Hepatocyte (in vitro differentiated cells): ENCODE measurements around the gene TRNP1. TPM values are rescaled to one million over a fixed set of nuclear protein-coding genes. Genes with fewer than 3 reads are reported as not detected.
A peak's percentile ranks its signal among the peaks of the same experiment; 100 is the strongest.

Source experiments
- DNase-seq: peaks from one replicate; pipeline ENCODE4 v3.0.0-alpha.2; 2016; ENCODE audit warnings: low spot score
- H2AFZ ChIP-seq: fragments of 200-600 bp; sonication (generic); 2 replicates; pipeline ENCODE4 v1.6.0; 2016; ENCODE audit warnings: antibody characterized with exemption, mild to moderate bottlenecking
- H3K27ac ChIP-seq: fragments of 200-600 bp; sonication (generic); 2 replicates; pipeline ENCODE4 v1.5.1; 2016; ENCODE audit warnings: mild to moderate bottlenecking
- H3K27me3 ChIP-seq: fragments of 200-600 bp; sonication (generic); 2 replicates; pipeline ENCODE4 v1.6.1; 2016
- H3K36me3 ChIP-seq: fragments of 200-600 bp; sonication (generic); replicated peaks from 2 replicates; pipeline ENCODE4 v1.5.1; 2016; ENCODE audit warnings: low read depth; ENCODE audit not compliant: insufficient read depth
- H3K4me1 ChIP-seq: fragments of 200-600 bp; sonication (generic); 2 replicates; pipeline ENCODE4 v1.5.1; 2016; ENCODE audit warnings: mild to moderate bottlenecking, moderate library complexity; ENCODE audit not compliant: insufficient read depth
- H3K4me2 ChIP-seq: fragments of 200-600 bp; sonication (generic); 2 replicates; pipeline ENCODE4 v1.6.0; 2016
- H3K4me3 ChIP-seq: fragments of 200-600 bp; sonication (generic); 2 replicates; pipeline ENCODE4 v1.5.1; 2016; ENCODE audit warnings: mild to moderate bottlenecking
- H3K79me2 ChIP-seq: fragments of 200-600 bp; sonication (generic); 2 replicates; pipeline ENCODE4 v1.6.0; 2017; ENCODE audit warnings: mild to moderate bottlenecking
- H3K9me2 ChIP-seq: fragments of 200-600 bp; sonication (generic); replicated peaks from 2 replicates; pipeline ENCODE4 v1.6.0; 2017; ENCODE audit warnings: mild to moderate bottlenecking; ENCODE audit not compliant: insufficient read depth
- H3K9me3 ChIP-seq: fragments of 200-600 bp; sonication (generic); 2 replicates; pipeline ENCODE4 v1.5.1; 2016; ENCODE audit warnings: low read depth, mild to moderate bottlenecking
- H4K20me1 ChIP-seq: fragments of 200-600 bp; sonication (generic); 2 replicates; pipeline ENCODE4 v1.6.0; 2016; ENCODE audit warnings: mild to moderate bottlenecking; ENCODE audit not compliant: insufficient read depth, poor library complexity, severe bottlenecking
- EZH2 ChIP-seq: fragments of 200-600 bp; sonication (generic); IDR thresholded peaks from 2 replicates; pipeline ENCODE4 v1.6.1; 2016; ENCODE audit warnings: antibody characterized with exemption, mild to moderate bottlenecking, borderline replicate concordance
- EZH2phosphoT487 ChIP-seq: fragments of 200-600 bp; sonication (generic); IDR thresholded peaks from one replicate; pipeline ENCODE4 v1.6.1; 2018; ENCODE audit warnings: antibody characterized with exemption, mild to moderate bottlenecking, low read depth, moderate library complexity; ENCODE audit not compliant: unreplicated experiment, severe bottlenecking
- WGBS: methylation state at CpG from one replicate; pipeline ENCODE4 v1.1.6; 2016; ENCODE audit warnings: low lambda C conversion rate; ENCODE audit errors: missing lambda C conversion rate; 5-methylcytosine and 5-hydroxymethylcytosine counted together
- polyA plus RNA-seq: library from polyadenylated mRNA; unstranded; fragments of >200 nt; fragmentation: Nextera tagmentation; extraction: Ambion mirVana; gene quantifications from 2 replicates; pipeline ENCODE4 v1.2.1, GENCODE V29; 2016
- total RNA-seq: library from RNA; depleted of rRNA; stranded (reverse); fragments of >200 nt; gene quantifications from 2 replicates; pipeline ENCODE4 v1.2.3, GENCODE V29; 2014
- TF ChIP-seq, protein P1 (sequence below): fragments of 200-600 bp; sonication (generic); IDR thresholded peaks from 2 replicates; pipeline ENCODE4 v1.5.1; 2016; ENCODE audit warnings: antibody characterized with exemption, mild to moderate bottlenecking; ENCODE audit not compliant: poor library complexity

Gene TRNP1
- total and polyA plus RNA-seq, 2 experiments from 2014 or later: 67.4 to 137 TPM

- Histone ChIP-seq H3K79me2 (peaks cover 40% of the 10 kb centered on the region), H3K4me2 (peak within 1 kb of the TSS; percentile 77), H2AFZ (peak within 1 kb of the TSS; percentile 92), H3K27ac (peak within 1 kb of the TSS; percentile 88), H3K4me3 (peak within 1 kb of the TSS; percentile 88), H3K9me3 (no peaks in the 10 kb centered on the region), H4K20me1 (no peaks in the 10 kb centered on the region), H3K36me3 (no peaks in the 10 kb centered on the region), H3K9me2 (no peaks in the 10 kb centered on the region), H3K4me1 (peaks cover 5% of the 10 kb centered on the region), H3K27me3 (peaks cover 14% of the 10 kb centered on the region)
- TF ChIP-seq EZH2 (peak; percentile 78), EZH2phosphoT487 (peak; percentile 16)
- TF ChIP-seq, protein P1, sequence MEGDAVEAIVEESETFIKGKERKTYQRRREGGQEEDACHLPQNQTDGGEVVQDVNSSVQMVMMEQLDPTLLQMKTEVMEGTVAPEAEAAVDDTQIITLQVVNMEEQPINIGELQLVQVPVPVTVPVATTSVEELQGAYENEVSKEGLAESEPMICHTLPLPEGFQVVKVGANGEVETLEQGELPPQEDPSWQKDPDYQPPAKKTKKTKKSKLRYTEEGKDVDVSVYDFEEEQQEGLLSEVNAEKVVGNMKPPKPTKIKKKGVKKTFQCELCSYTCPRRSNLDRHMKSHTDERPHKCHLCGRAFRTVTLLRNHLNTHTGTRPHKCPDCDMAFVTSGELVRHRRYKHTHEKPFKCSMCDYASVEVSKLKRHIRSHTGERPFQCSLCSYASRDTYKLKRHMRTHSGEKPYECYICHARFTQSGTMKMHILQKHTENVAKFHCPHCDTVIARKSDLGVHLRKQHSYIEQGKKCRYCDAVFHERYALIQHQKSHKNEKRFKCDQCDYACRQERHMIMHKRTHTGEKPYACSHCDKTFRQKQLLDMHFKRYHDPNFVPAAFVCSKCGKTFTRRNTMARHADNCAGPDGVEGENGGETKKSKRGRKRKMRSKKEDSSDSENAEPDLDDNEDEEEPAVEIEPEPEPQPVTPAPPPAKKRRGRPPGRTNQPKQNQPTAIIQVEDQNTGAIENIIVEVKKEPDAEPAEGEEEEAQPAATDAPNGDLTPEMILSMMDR: peak; percentile 4
- WGBS: 2% methylated on average over 58 of the region's 86 CpGs
- peak; percentile 94 for DNase-seq
These were observed 33.5 kb upstream of the TRNP1 start, which contains the start of gene KDF1 for GRCh38 chr1:26959722-26960624. TSS of gene KDF1 (minus strand) at chr1:26960468. CDS start at chr1:26952380, 8,088 bp downstream.

DNA sequence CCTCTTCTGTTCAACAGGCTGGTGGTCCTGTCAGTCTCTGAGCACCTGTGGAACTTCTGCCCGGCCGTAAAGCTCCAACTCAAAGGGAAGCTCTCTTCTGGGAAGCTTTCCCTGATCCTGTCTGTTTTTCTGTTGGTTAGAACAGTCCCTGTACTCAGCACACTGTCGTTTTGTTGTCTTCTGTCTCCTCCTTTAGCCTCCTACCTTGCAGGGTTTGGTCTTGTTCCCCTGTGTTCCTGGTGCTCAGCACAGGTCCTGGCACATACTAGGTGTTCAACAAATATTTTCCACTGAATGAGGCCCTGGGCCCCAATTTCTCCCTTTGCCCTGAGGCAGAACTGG is 32.9 kb upstream of the TRNP1 start:
- Histone ChIP-seq H3K4me1 (peaks cover 5% of the 10 kb centered on the region), H3K79me2 (peaks cover 40% of the 10 kb centered on the region), H3K9me3 (no peaks in the 10 kb centered on the region), H4K20me1 (no peaks in the 10 kb centered on the region), H3K27ac (peak overlapping the region; percentile 73), H3K9me2 (no peaks in the 10 kb centered on the region), H2AFZ (peak overlapping the region; percentile 56), H3K4me3 (peak overlapping the region; percentile 7), H3K4me2 (peak overlapping the region; percentile 77), H3K27me3 (peaks cover 14% of the 10 kb centered on the region), H3K36me3 (no peaks in the 10 kb centered on the region)
- TF ChIP-seq EZH2: no peak
- no peak for TF ChIP-seq EZH2phosphoT487
- TF ChIP-seq, protein P1: no peak
- 0% methylated on average over 3 of the region's 3 CpGs for WGBS
- DNase-seq: no peak

- no peaks in the 10 kb centered on the region for H3K9me3 ChIP-seq
- H4K20me1 ChIP-seq: no peaks in the 10 kb centered on the region
- no peak for TF ChIP-seq EZH2phosphoT487
- TF ChIP-seq, protein P1: no peak
- TF ChIP-seq EZH2: no peak
- peaks cover 14% of the 10 kb centered on the region for H3K27me3 ChIP-seq
- H3K79me2 ChIP-seq: peaks cover 30% of the 10 kb centered on the region
- H2AFZ ChIP-seq: no peak overlapping the region
- H3K4me1 ChIP-seq: peaks cover 5% of the 10 kb centered on the region
- H3K36me3 ChIP-seq: no peaks in the 10 kb centered on the region
- peak overlapping the region; percentile 73 for H3K27ac ChIP-seq
- no peak overlapping the region for H3K4me3 ChIP-seq
- no peak for DNase-seq
- no peaks in the 10 kb centered on the region for H3K9me2 ChIP-seq
- H3K4me2 ChIP-seq: no peak overlapping the region
- WGBS: 71% methylated on average over 3 of the region's 3 CpGs
These were observed 31.7 kb upstream of the TRNP1 start for GRCh38 chr1:26961826-26962225.
